GM20431 (cell line): Measurements from ENCODE around the gene TSPEAR.

Experiments
- in situ Hi-C: fragments of 300-500 bp; cut with MseI, MboI; formaldehyde crosslinking; loops from one replicate; pipeline ENCODE4 v1.15.0; 2020; ENCODE audit warnings: low sequenced_read_pairs; ENCODE audit not compliant: unreplicated experiment

Gene TSPEAR

DNA sequence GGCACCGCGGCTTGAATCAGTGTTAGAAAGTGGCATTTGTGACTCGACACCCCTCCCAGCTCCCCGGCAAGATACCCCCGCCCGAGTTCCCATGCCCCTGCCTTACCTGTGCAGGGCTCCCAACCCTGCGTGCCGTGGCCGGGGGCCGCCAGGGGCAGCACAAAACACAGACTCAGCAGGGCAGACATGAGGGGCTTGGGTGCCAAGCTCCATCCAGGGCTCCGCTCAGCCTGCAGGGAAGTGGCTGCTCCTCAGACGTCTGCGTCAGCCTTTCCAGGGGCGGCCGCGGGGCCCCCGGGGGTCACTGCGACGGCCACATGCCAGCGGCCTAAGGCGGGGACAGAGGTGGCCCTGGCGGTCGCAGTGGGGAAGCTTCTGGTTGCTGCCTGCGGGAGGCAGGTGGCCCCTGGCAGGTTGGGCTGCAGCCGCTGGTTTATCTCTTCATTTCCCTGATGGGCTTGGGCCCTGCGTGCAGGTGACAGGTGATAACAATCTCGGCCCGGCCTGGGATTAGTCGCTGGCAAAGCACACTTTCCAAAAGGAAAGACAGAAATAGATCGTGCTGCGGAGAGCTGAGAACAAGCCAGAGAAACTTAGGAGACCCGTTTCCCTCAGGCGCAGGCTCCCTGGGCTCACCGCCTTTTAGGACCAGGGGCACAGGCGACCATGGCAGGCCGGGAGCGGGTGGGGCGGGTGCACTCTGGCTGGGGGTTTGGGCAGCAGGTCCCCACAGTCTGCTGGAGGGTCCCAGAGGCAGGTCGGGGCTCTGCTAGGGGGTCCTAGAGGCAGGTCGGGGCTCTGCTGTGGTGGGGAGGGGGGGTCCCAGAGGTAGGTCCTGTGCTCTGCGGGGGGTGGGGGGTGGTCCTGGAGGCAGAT, at the start of gene TSPEAR:
TSS of gene TSPEAR (minus strand) at position 246 of the 876 bp plus-strand sequence. CDS start at position 188, 58 bp downstream.
- in situ Hi-C loops = no loop called here

DNA sequence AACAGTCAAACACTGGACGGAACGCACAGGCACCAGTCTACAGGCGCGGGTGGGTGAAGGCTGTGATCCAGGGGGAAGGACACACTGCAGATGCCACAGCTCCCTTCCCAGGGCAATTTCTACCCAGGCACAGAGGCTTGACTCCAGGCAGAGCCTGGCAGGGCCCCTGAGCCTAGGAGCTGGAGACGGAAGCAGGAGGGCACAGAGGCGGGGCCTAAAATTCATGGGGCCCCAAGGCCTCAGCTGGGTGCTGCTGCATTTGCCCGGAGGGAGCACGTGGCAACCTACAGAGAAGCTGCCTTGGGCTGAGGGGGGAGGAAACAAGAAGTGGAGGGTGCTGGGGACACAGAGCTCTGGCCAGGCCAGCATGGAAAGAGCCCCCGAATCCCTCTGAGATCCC, 49.0 kb upstream of the TSPEAR start:
- in situ Hi-C loops = no loop called here

DNA sequence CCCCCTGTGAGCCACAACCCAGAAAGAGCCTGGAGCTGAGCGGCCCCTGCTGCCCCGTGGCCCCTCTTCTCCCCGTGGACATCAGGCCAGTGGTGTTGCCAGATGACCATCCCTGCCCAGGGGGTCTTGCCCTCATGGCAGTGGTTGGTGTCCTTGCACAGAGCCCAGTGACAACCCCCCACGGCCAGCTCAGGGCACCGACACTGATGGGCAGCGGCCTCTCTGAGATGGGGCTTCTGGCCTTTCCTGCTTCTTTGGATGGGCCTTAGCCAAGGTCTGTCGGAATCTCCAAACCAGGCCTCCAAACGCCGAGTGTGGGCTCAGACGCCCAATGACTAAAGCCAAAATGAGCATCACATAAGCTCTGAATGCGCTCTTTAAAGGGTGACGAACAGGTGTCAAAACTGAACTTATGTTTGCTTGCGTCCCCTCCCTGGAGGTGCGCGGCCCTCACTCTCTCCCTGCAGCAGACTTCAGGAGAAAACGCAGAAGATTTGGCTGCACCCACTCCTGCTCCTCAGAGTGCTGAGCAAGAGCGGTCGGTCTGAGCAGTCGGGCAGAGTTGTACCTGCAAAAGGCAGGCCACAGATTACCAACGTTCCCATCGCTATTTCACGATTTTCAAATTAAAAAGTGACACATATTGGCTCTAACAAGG, 48.4 kb upstream of the TSPEAR start:
- in situ Hi-C loops = no loop called here

DNA sequence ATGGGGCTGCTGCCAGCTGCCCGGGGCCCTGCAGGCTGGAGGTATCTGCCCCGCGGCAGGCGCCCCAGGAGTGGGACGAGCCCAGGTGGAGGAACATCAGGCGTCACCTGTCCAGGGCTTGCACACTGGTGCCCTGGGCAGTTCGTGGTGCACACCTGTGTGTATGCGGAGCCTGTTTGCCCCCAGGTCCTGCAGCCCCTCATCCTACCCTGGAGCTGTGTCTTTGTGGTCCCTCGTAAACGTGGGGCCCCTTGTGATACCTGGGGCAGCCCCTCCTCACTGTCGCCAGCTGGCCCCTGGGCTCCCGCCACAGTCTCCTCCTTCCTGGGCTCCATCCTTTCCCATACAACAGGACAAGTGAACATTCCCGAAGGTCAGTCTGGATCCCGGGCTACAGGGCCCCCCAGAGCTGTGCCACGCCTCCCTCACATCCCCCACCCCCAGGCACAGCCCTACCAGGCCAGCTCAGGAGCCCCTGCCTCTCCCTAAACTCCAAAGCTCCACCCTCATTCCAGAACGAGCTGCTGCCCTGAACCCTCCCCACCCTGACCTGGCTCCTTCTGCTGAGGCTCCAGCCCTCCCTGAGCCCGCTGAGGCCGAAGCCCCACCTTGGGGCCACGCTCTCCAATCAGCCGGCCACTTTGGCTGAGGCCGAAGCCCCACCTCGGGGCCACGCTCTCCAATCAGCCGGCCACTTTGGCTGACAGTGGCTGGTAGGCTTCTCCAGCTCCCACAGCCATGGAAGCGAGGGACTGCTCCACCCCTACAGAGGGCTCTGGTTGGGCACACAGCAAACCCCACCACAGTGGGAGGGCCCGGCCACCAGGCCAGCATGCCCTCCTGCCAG, 47.6 kb upstream of the TSPEAR start:
- in situ Hi-C loops = no loop called here

DNA sequence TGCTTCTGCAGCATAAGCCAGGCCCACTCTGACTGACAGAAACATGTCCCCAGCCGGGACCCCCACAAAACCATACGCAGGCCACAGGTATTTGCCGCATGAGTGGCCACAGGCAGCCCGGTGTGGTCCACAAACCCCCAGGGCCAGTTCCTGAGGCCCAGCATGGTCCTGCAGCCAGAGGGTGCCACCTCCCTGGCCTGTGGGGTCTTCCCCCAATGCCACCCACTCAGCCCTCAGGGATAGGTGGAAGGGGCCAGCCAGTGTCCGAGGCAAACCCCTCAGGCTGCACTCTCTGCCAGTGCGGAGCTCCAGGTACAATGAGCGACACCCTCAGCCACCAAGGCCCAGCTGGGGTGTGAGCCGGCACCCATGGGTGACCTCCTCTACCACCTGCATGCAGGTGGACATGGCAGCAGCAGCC, 46.8 kb upstream of the TSPEAR start:
- in situ Hi-C loops = no loop called here

DNA sequence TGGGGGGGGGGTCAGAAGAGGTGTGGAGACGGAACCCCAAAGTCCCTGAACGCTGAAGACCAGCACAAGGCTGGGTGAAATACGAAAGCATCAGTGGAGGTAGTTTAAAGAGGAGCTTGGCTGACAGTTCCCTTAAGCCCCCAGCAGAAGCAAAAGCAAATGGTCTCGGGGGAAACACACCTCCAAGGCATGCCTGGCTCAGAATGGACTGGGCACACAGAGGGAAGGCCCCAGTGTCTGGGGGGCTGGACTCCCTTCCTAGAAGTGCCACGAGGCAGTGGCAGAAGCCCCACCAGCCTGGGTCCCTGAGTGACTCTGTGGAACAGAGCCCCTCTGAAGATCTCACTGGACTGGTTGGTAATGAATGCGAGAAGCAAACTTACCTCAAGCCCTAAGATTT, 46.4 kb upstream of the TSPEAR start:
- in situ Hi-C loops = no loop called here

DNA sequence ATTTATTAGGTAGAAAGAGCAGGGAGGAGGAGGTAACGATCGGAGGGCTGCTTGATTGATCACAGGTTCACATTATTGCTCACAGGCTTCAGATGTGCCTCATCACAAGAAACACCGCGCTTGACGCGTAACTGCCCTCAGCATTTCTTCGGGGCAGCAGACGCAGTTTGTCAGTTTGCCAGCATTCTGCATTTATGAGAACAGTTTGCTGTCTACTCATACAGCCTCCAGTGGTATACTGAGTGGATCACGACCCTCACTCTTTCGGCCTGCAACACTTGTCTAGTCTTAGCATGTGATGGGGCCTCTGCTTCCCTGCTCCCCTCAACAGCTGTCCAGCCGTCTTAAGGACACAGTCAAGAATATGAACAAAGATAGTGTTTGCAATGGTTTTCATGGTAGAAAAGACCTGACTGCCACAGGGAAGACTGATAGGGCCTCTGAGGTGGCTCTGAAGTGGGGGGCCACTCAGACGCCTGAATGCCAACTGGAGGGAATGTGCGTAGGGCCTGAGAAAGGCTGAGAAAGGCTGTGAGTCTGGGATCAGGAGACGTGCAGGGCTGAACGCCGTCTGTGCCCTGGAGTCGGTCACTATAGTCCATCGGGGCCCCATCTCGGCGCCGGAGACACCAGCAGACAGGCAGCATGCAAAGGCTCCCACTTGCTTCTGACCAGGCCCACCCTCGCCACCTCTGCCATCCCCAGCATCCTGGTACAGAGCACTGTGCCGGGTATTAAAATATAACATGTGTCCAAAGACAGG, 45.2 kb upstream of the TSPEAR start:
- in situ Hi-C loops = no loop called here

DNA sequence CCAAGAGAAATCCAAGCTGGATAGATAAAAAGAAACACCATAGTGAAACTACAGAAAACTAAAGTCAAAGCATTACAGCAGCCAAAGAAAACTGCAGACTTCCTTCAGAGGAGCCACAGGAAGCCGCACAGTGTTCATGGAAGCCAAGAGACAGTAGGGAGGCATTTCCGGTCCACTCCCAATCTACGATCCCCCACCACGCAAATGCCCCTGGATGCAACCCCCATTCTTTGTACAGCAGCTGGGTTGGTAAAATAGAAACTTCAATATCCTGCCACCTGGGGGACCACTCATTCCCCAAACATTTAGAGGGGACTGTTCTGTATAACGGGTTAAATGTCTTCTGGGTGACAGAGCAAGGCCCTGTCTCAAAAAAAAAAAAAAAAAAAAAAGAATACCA, 43.9 kb upstream of the TSPEAR start:
- in situ Hi-C loops = no loop called here

DNA sequence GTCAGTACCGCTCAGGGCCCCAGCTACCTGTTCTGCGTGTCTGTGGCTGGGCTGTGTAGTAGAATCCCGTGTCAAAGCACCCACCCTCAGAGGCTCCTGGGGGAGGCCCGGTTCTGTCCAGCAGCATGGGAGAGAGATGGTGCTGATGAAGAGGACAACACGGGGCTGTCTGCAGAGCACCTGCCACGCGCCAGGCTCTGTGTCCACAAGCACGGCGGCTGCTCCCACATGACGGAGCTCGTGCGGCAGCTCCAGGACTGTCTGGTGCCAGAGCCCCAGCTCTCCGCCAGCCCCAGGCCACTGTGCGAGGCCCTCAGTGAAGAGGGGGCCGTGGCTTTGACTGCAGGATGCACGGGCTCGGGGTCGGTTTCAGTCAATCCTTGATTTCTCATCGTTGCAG, 42.0 kb upstream of the TSPEAR start:
- in situ Hi-C loops = no loop called here

DNA sequence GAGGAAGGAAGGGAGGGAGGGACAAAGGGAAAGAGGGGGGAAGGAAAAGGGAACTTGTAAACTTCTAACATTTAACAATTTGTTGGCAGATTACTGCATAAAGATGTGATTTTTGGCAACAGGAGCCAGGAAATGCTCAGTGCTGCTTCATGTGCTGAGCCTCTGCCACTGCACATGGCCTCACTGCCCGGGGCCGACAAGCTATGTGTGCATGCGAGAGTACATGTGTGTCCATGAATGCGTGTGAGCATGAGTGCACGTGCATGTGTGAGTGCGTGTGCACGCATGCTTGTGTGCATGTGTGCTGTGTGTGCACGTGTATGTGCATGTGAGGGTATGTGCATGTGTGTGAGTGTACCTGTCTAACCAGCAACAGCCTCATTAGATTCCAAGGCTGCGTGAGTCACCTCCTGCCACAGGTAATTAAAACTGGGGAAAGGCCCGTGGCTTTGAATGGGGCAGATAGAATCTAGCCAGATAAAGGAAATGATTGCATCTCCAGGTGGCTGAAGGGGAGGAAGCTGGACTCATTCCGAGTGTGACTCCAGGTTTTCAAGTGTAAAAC, 41.4 kb upstream of the TSPEAR start:
- in situ Hi-C loops = no loop called here

DNA sequence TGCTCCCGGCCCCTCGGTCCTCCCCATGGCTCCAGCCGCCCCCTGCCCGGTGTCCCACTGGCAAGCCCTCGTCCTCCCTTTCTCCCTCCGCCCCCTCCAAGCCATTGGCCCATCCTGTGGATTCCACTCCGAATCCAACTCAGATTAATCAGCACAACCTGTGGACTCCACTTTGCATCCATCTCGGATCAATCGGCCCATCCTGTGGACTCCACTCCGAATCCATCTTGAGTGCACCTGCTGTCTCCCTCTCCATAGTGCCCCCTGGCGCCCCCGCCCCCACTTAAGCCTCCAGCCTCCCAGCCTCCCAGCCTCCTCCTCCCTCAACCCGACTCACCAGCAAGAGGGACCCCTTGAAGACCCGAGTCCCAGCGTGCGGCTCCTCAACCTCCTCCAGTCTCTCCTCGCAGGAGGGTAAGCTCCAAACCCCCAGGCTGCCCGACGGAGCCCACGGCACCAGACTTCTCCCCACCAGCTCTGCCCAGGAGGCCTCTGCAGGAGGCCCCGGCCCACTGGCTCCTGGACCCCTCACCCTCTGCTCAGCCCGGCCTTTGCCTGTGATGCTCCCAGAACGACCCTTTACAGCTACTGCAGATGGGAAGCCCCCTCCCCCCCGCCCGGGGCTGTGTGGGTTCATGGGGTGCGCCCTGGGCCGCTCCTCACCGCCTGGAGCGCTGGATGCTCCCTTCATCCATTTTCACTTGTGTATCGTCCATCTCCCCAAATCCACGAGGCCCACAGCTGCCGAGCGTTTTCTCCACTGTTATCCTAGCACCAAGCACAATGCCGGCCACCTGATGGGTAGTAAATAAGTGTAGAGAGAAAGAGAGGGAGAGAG, 40.6 kb upstream of the TSPEAR start:
- in situ Hi-C loops = no loop called here

DNA sequence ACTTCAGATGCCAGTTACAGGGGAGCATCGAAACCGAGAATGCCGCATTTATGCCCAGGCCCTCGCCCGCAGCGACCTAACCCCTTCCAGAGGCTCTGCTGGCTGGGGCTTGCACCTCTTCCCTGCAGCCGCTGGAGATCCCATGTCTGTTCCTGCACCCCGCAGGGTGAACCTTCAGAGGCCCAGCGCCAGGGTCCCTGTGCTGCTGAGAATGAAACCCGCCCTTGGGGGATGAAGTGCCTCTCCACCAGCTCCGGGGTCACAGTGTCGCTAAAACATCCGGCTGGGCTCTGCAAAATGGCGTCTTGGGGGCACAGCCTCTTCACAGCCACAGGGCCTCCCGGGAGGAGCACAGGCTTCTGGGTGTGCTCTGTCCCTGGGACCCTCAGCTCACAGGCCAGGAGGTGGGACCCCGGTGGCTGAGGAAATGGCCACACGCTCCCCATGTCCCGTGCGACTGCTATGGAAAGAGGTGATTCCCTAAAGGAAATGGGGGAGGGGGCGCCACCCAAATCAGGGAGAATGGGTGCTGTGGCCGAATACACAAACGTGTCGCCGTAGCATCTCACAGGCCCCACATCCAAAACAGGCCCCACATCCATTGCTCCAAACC, 39.9 kb upstream of the TSPEAR start:
- in situ Hi-C loops = no loop called here

DNA sequence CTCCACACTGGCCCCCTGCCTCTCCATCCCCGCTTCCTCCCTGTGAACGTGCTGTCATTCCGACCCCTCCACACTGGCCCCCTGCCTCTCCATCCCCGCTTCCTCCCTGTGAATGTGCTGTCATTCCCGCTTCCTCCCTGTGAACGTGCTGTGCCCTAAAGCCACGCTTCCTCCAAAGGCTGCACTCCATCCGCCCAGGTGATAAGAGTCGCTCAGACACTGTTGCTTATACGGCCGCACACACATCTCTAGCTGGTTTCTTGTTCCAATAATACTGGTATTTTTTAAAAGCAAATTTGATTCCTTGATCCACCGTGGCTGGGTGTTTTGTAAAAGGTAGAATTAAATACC, 39.3 kb upstream of the TSPEAR start:
- in situ Hi-C loops = no loop called here

DNA sequence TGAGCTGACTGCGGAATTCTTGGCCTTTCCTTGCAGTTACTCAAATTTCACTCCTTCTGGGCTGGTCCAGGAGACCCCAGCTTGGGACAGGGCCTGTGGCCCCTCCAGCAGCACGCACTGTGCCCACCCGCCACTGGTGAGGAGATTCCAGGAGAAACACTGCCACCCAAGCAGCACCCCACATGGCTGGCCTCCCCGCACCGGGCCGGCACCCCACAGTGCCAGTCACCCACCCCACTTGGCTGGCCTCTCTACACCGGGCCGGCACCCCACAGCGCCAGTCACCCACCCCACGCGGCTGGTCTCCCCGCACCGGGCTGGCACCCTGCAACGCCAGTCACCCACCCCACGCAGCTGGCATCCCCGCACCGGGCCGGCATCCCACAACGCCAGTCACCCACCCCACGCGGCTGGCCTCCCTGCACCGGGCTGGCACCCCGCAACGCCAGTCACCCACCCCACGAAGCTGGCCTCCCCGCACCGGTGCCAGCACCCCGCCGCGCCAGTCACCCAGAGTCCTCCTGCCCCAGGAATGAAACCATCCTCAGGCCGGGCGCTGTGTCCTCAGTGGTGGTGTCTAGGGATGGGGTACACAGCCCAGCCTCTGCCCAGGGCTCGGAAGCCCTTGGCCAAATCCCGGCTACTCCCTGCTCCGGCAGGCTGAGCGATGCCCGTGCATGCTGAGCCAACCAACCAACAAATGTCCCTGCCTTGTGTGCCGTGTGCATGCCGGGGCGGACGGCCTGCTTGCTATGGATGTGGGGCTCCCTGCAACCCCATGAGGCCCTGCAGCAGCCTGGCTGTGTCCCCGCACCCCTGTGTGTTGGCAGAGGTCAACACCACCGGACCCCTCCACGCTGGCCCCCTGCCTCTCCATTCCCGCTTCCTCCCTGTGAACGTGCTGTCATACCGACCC, 38.6 kb upstream of the TSPEAR start:
- in situ Hi-C loops = no loop called here

DNA sequence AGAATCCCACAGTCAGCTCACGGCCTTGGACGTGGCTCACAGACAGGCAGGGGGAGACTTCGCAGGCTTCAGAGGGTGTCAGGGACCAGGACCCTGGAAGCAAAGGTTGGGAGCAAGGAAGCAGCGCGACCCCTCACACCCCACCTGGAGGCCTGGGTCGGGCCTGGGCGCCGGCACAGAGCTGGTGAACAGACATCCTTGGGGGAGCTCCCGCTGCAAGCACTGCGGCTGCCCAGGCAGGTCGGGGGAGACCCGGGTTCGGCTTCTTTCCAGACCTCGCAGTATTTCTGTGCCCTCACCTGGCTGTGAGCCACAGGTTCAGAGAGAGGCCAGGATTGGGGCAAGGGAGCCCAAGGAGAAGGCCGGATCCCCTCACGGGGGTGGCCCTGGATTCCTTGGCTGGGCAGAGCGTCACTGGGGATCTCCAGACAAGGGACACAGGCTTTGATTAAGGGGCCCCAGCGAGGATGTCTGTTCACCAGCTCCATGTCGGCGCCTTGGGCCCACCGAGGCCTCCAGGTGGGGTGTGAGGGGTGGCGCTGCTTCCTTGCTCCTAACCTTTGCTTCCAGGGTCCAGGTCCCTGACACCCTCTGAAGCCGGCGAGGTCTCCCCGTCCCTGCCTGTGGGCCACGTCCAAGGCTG, 37.9 kb upstream of the TSPEAR start:
- in situ Hi-C loops = no loop called here

DNA sequence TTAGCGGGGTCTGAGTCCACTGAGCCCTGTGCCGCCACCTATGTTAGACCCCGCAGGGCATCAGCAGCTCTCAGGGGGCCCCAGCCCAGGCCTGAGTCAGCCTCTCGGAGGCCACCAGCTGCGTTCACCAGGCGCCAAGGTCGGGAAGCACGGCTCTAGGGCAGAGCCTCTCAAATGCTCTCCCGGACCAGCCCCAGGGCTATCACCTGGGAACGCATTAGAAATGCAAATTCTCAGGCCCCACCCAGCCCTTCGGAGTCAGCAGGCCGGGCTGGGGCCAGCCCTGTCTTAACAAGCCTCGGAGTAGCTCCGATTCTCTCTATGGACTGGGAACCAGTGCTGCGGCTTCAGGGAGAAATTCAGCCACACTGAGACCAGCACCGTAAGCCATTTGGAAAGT, 37.2 kb upstream of the TSPEAR start:
- in situ Hi-C loops = no loop called here
